Cardiac septum (tissue), 1 donor: Measurements from ENCODE around the gene SASH3. TPM values are rescaled to one million over a fixed set of nuclear protein-coding genes. Genes with fewer than 3 reads are reported as not detected.

Source experiments
- DNase-seq: peaks from one replicate; pipeline ENCODE4 v3.0.0-alpha.2; 2020; ENCODE audit warnings: low spot score
- intact Hi-C: fragments of 100-400 bp; cut with DNase I; formaldehyde crosslinking; loops from one replicate; pipeline ENCODE4 v1.14.0; 2022
- total RNA-seq: library from RNA; stranded (reverse); fragmentation: NEBNext Ultra II Directional; extraction: Animal tissue kit (Norgen Biotek cat#: 25700); gene quantifications from one replicate; pipeline ENCODE4 v1.2.1, GENCODE V29; 2021
- donor health status: DM: no; HTN: no; CAD: no.

Gene SASH3
- total RNA-seq, 1 donor from 2014 or later: 3.8 TPM

DNA sequence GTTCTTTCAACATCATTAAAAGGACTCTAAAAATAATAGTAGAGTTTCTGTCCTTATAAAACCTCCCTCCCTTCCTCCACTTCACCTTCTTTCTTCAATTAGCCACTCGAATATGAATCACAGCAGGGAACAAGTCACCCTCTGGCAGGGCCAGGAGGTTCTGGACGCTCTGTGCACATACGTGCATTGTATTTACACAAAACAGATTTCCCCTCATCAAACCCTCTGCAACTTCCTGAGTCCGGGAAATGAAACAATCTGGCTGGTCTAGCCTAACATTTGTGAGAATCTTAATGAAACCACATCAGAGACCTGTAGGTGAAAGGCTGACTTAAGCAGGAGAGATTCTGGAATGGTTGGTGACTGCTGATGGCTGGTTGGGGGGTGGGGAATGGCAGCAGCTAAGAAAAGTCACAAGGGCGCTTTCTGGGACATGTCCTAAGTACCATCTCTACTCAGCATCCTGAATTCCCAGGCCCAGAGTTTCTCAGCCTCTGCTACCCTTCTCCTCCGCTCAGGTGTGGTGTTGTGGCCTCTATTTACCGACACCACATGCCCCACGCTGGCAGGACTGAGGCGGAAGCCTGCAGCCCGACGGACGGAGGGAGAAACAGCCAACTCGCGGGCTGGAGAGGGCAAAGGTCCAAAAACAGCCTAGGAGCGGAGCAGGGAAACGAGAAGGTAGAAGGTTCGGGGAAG, 62.9 kb downstream of the SASH3 start:
- no peak for DNase-seq
- intact Hi-C loops: no loop called here

DNA sequence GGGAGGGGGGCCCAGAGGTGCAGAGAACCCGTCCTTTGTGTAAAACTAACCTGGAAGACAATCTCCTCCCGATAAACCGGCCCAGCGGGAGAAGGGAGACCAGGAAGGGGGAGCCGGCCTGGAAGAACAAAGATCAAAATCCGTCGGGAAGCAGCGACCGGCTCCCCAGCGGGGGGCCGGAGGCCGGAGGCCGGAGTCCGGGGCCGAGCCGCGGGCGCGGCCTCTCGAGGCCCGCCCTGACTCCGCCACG, 63.4 kb downstream of the SASH3 start:
- no peak for DNase-seq
- intact Hi-C loops: no loop called here

DNA sequence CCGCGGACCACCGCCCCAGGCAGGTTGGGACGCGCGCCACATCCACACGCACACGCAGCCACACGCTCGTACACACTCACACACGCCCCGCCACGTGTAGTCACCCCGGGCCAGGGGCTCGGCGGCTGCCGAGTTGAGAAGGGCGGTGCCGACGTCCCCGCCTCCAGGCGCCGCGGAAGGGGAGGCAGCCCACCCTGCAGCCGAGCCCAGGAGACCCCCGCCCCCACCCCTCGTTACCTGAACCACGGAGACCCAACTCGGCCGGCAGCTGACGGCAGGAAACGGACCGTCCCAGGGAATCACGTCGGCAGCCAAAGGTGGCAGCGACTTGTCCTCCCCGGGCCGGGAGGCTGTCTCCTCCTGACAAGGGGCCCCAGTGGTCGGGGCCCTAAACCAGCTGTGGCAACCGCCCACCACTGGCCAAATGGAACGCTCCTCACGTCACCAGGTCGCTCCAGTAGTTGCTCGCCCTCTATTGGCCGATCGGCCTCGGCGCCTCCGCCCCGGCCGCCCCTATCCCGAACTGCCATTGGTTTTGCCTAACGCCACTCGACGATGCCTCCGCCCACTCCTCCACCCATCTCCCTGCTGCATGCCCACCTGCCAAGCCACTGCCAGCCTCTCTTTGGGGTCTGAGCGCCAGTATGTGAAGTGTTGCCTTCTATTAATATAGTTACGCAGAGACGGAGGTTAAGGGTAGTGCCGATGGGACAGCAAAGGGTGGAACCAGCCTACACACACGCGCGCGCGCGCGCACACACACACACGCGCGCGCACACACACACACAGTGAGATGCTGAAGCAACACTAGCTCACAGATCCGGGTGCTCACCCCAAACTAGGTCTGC, 63.9 kb downstream of the SASH3 start, which contains the start of gene ZDHHC9:
Gene ZDHHC9 (minus strand): TSS at position 428 of the 848 bp plus-strand sequence. CDS start 1,941 bp downstream, outside the sequence.
- intact Hi-C loops: no loop called here
- DNase-seq: peak; percentile 95

Other genes with a start within 250 kb of the SASH3 start
- 9.0 TPM for gene OCRL, start 239.7 kb upstream of the SASH3 start, total RNA-seq
- gene APLN, start 125.0 kb upstream of the SASH3 start, total RNA-seq: 6.2 TPM
- gene XPNPEP2, start 41.0 kb upstream of the SASH3 start, total RNA-seq: 0.22 TPM
- gene ZDHHC9, start 63.9 kb downstream of the SASH3 start, total RNA-seq: 9.2 TPM
- 8.9 TPM for gene UTP14A, start 126.2 kb downstream of the SASH3 start, total RNA-seq
- gene BCORL1, start 202.7 kb downstream of the SASH3 start, total RNA-seq: 9.8 TPM